Nephron (organoid): ENCODE measurements around the gene MTREX.

Experiments
- H3K27ac Mint-ChIP-seq, 3 experiments: 2 replicates each; pipeline ENCODE4 v1.8.0; 2020; ENCODE audit warnings: mixed read lengths in 3 of 3, mild to moderate bottlenecking in 2 of 3, moderate library complexity in 1 of 3
- H3K27me3 Mint-ChIP-seq: 2 replicates; pipeline ENCODE4 v1.8.0; 2021; ENCODE audit warnings: low read depth, mild to moderate bottlenecking, moderate library complexity, mixed read lengths
- H3K36me3 Mint-ChIP-seq: 2 replicates; pipeline ENCODE4 v1.8.0; 2020; ENCODE audit warnings: low read depth, mixed read lengths
- H3K4me1 Mint-ChIP-seq: 2 replicates; pipeline ENCODE4 v1.8.0; 2020; ENCODE audit warnings: mixed read lengths
- H3K4me3 Mint-ChIP-seq, 3 experiments: 2 replicates each; pipeline ENCODE4 v1.8.0; 2020; ENCODE audit warnings: mild to moderate bottlenecking in 3 of 3, mixed read lengths in 3 of 3, moderate library complexity in 2 of 3
- H3K9me3 Mint-ChIP-seq: 2 replicates; pipeline ENCODE4 v1.8.0; 2020; ENCODE audit warnings: mixed read lengths
- TF ChIP-seq, protein P1 (sequence below), 3 experiments: fragments of 200-600 bp; sonication (generic); IDR thresholded peaks; one replicate each; pipeline ENCODE4 v1.5.0; 2021; ENCODE audit warnings: antibody characterized with exemption in 3 of 3; ENCODE audit not compliant: unreplicated experiment in 3 of 3

MTREX gene

DNA sequence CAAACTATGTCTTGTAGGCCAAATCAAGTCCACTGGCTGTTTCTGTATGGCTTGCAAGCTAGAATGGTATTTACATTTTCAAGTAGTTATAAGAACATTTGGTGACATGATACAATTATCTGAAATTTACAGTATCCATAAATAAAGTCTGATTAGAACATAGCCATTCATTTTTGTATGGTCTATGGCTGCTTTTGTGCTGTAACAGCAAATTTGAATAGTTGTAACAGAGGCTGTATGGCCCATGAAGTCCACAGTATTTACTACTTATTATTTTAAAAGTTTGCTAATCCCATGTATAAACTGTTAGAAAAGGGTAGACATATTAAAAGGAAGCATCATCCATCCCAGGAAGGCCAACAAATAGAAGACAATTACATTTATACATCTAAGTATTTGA, 18.0 kb upstream of the MTREX start:
- no peak overlapping the region for H3K27ac Mint-ChIP-seq
- TF ChIP-seq, protein P1, sequence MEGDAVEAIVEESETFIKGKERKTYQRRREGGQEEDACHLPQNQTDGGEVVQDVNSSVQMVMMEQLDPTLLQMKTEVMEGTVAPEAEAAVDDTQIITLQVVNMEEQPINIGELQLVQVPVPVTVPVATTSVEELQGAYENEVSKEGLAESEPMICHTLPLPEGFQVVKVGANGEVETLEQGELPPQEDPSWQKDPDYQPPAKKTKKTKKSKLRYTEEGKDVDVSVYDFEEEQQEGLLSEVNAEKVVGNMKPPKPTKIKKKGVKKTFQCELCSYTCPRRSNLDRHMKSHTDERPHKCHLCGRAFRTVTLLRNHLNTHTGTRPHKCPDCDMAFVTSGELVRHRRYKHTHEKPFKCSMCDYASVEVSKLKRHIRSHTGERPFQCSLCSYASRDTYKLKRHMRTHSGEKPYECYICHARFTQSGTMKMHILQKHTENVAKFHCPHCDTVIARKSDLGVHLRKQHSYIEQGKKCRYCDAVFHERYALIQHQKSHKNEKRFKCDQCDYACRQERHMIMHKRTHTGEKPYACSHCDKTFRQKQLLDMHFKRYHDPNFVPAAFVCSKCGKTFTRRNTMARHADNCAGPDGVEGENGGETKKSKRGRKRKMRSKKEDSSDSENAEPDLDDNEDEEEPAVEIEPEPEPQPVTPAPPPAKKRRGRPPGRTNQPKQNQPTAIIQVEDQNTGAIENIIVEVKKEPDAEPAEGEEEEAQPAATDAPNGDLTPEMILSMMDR (IDR thresholded peaks at IDR 0.05; ENCODE audit: unreplicated experiment in 3 of 3) = no peak
- H3K27me3 Mint-ChIP-seq = no peaks in the 10 kb centered on the region
- no peaks in the 10 kb centered on the region for H3K9me3 Mint-ChIP-seq
- H3K4me1 Mint-ChIP-seq = no peaks in the 10 kb centered on the region
- H3K36me3 Mint-ChIP-seq = peaks cover 63% of the 10 kb centered on the region
- H3K4me3 Mint-ChIP-seq = no peak overlapping the region

DNA sequence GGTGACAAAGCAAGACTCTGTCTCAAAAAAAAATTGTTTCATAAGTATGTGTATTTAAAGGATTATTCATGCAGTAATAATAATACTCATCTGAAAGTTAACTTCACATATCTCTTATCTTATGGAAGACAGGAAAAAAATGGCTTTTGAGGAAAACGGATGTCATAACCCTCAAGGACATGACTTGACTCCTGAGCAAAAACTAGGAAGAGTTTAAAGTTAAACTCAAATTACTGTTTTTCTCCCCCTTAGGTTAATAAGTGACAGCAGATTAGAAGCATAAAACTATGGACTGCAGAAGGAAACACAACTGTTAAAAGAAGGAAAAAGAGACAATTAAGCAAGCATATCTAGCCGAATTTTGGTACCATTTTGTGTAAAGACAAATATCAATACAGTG, 16.8 kb upstream of the MTREX start:
- peaks cover 65% of the 10 kb centered on the region for H3K36me3 Mint-ChIP-seq
- H3K27ac Mint-ChIP-seq = peak overlapping the region in 1 of 3 experiments; percentile 19
- no peak overlapping the region for H3K4me3 Mint-ChIP-seq
- no peaks in the 10 kb centered on the region for H3K4me1 Mint-ChIP-seq
- no peaks in the 10 kb centered on the region for H3K9me3 Mint-ChIP-seq
- TF ChIP-seq, protein P1 (IDR thresholded peaks at IDR 0.05; ENCODE audit: unreplicated experiment in 3 of 3) = no peak
- no peaks in the 10 kb centered on the region for H3K27me3 Mint-ChIP-seq

DNA sequence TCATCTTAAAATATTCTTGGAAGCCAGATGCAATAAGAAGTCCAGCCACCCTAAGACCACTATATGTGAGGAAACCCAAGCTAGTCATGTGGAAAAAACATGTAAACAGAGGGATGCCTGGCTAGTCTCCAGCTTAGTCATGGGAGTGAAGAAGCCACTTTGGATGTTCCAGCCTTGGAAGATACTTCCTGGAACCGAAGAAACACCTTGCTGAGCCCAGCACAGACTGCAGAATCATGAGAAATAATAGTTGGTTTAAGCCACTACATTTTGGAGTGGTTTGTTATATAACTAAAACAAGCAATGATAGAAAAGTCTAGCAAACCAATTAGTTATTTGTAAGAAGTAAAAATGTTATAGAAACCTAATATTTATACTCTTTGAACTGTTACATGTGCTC, 12.9 kb upstream of the MTREX start:
- Mint-ChIP-seq H3K9me3 (no peaks in the 10 kb centered on the region), H3K27me3 (no peaks in the 10 kb centered on the region), H3K27ac (no peak overlapping the region), H3K4me3 (no peak overlapping the region), H3K4me1 (no peaks in the 10 kb centered on the region), H3K36me3 (peaks cover 75% of the 10 kb centered on the region)
- TF ChIP-seq, protein P1 (IDR thresholded peaks at IDR 0.05; ENCODE audit: unreplicated experiment in 3 of 3) = no peak

DNA sequence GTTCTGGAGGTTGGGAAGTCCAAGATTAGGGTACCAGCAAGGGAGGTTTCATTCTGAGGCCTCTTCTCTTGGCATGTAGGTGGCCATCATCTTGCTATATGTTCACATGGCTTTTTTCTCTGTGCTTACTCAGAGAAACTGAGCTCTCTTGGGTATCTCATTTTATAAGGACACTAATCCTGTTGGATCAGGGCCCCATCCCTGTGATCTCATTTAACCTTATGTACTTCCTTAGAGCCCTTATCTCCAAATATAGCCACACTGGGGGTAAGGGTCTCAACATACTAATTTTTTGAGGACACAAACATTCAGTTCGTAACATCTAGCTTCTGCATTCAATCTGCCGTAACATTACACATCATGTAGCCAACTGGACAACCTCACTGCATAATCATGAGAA, 6.9 kb upstream of the MTREX start:
- Mint-ChIP-seq H3K4me3 (no peak overlapping the region), H3K27ac (no peak overlapping the region), H3K27me3 (no peaks in the 10 kb centered on the region), H3K4me1 (peaks cover 11% of the 10 kb centered on the region), H3K36me3 (peaks cover 51% of the 10 kb centered on the region), H3K9me3 (no peaks in the 10 kb centered on the region)
- TF ChIP-seq, protein P1 (IDR thresholded peaks at IDR 0.05; ENCODE audit: unreplicated experiment in 3 of 3) = no peak

DNA sequence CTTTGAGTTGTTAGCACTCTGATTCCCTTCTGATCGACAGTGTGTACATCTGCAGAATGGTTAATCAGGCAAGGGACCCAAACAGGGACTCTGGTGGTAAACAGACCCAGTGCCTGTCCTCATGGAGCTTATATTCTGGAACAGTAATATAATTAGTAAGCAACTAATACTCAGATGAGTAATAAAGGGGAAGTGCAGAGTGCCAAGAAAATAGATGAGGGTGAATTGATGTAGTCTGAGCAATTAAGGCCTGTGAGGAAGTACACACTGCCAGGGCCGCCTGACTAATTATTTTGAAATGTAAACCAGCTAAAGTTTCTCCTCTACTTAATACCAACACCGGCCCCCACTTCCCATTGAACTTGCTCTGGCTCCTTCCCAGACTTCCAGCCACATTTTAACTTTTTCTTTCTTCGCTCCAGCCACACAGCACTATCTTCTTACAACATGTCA, 4.5 kb upstream of the MTREX start:
- Mint-ChIP-seq H3K9me3 (no peaks in the 10 kb centered on the region), H3K4me3 (peak overlapping the region in 1 of 3 experiments; percentile 1), H3K4me1 (peaks cover 11% of the 10 kb centered on the region), H3K27ac (peak overlapping the region; percentile 1 to 15 (median 4)), H3K27me3 (no peaks in the 10 kb centered on the region), H3K36me3 (peaks cover 32% of the 10 kb centered on the region)
- TF ChIP-seq, protein P1 (IDR thresholded peaks at IDR 0.05; ENCODE audit: unreplicated experiment in 3 of 3) = no peak

DNA sequence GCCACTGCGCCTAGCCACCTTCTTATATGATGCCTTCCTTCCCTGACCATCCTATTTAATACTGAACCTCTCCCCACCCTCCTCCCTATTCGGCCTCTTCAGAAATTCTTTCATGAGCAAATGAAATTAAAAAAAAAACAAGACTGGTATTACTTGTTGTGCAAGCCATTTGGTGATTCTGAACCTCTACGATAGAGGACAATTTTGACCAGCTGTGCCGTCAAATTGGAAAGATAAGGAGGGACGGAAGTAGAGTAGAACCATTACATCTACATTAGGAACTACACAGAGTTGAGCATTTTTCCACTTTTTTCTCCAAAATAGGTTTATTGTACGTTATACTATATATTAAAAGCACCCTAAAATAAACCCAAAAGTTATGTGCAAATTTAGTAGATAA, 3.2 kb upstream of the MTREX start:
- no peak overlapping the region for H3K27ac Mint-ChIP-seq
- H3K9me3 Mint-ChIP-seq = no peaks in the 10 kb centered on the region
- no peaks in the 10 kb centered on the region for H3K27me3 Mint-ChIP-seq
- TF ChIP-seq, protein P1 (IDR thresholded peaks at IDR 0.05; ENCODE audit: unreplicated experiment in 3 of 3) = no peak
- H3K4me1 Mint-ChIP-seq = peaks cover 11% of the 10 kb centered on the region
- H3K36me3 Mint-ChIP-seq = peaks cover 25% of the 10 kb centered on the region
- H3K4me3 Mint-ChIP-seq = peak overlapping the region in 2 of 3 experiments; percentile 5 to 7
